ENCODE measurements around the gene SMOC1. TPM values are rescaled to one million over a fixed set of nuclear protein-coding genes. Genes with fewer than 3 reads are reported as not detected.

Gene SMOC1
- polyA plus RNA-seq, 3 donors from 2014 or later: not detected

Other genes with a start within 250 kb of the SMOC1 start
- gene SRSF5, start 112.3 kb upstream of the SMOC1 start, polyA plus RNA-seq: 100 to 1,000 TPM; 635 to 806 (median 639) TPM
- under 1 TPM in 1 of 3 donors, not detected in 2; 0.09 TPM for gene SLC10A1, start 82.2 kb upstream of the SMOC1 start, polyA plus RNA-seq

Data from immature natural killer cell (primary cell).